GM23338 (cell line): Measurements from ENCODE around the gene RAP1GDS1. TPM values are rescaled to one million over a fixed set of nuclear protein-coding genes. Genes with fewer than 3 reads are reported as not detected.

ENCODE experiments used
- ATAC-seq: fragments of 200-7000 bp; cut with Tn5 transposase; 3 replicates; pipeline ENCODE4 v1.9.1; 2020
- DNase-seq: peaks from one replicate; pipeline ENCODE4 v3.0.0-alpha.2; 2015; ENCODE audit warnings: low spot score
- H2AFZ ChIP-seq: fragments of 200-600 bp; sonication (generic); 2 replicates; pipeline ENCODE4 v1.8.0; 2016; ENCODE audit warnings: antibody characterized with exemption, mild to moderate bottlenecking, moderate library complexity
- H3F3A ChIP-seq: fragments of 200-600 bp; sonication (generic); replicated peaks from 2 replicates; pipeline ENCODE4 v1.8.0; 2017; ENCODE audit warnings: antibody characterized with exemption, mixed run types, low read depth
- H3K27ac ChIP-seq: fragments of 200-600 bp; sonication (generic); 2 replicates; pipeline ENCODE4 v1.6.1; 2016; ENCODE audit warnings: low read depth
- H3K27me3 ChIP-seq: fragments of 200-600 bp; sonication (generic); 2 replicates; pipeline ENCODE4 v1.8.0; 2016; ENCODE audit warnings: mild to moderate bottlenecking, mixed run types, moderate library complexity; ENCODE audit not compliant: insufficient read depth
- H3K36me3 ChIP-seq: fragments of 200-600 bp; sonication (generic); 2 replicates; pipeline ENCODE4 v1.8.0; 2016; ENCODE audit warnings: mild to moderate bottlenecking; ENCODE audit not compliant: insufficient read depth
- H3K4me1 ChIP-seq: fragments of 200-600 bp; sonication (generic); 2 replicates; pipeline ENCODE4 v1.8.0; 2016; ENCODE audit warnings: mild to moderate bottlenecking, moderate library complexity; ENCODE audit not compliant: insufficient read depth
- H3K4me2 ChIP-seq: fragments of 200-600 bp; sonication (generic); 2 replicates; pipeline ENCODE4 v1.7.1; 2017; ENCODE audit warnings: mixed run types
- H3K4me3 ChIP-seq: fragments of 200-600 bp; sonication (generic); 2 replicates; pipeline ENCODE4 v1.6.1; 2016; ENCODE audit warnings: mixed run types
- H3K79me2 ChIP-seq: fragments of 200-600 bp; sonication (generic); replicated peaks from 2 replicates; pipeline ENCODE4 v1.8.0; 2017; ENCODE audit warnings: mild to moderate bottlenecking; ENCODE audit not compliant: insufficient read depth
- H3K9me2 ChIP-seq: fragments of 200-600 bp; sonication (generic); 2 replicates; pipeline ENCODE4 v1.8.0; 2017; ENCODE audit not compliant: insufficient read depth
- H4K20me1 ChIP-seq: fragments of 200-600 bp; sonication (generic); replicated peaks from 2 replicates; pipeline ENCODE4 v1.8.0; 2017; ENCODE audit warnings: mild to moderate bottlenecking; ENCODE audit not compliant: insufficient read depth
- H3K27ac Mint-ChIP-seq: 2 replicates; pipeline ENCODE4 v1.8.0; 2020; ENCODE audit warnings: inconsistent platforms, mild to moderate bottlenecking, moderate library complexity, mixed read lengths
- H3K27me3 Mint-ChIP-seq: 3 replicates; pipeline ENCODE4 v1.8.0; 2022; ENCODE audit warnings: low read depth, mild to moderate bottlenecking, moderate library complexity, mixed read lengths, inconsistent platforms; ENCODE audit not compliant: insufficient read depth, poor library complexity
- H3K36me3 Mint-ChIP-seq: 3 replicates; pipeline ENCODE4 v1.8.0; 2021; ENCODE audit warnings: low read depth, mild to moderate bottlenecking, inconsistent platforms, moderate library complexity, mixed read lengths
- H3K4me1 Mint-ChIP-seq: 3 replicates; pipeline ENCODE4 v1.8.0; 2020; ENCODE audit warnings: mild to moderate bottlenecking, inconsistent platforms, mixed read lengths
- H3K4me3 Mint-ChIP-seq: 3 replicates; pipeline ENCODE4 v1.8.0; 2021; ENCODE audit warnings: moderate library complexity, mild to moderate bottlenecking, inconsistent platforms, mixed read lengths
- H3K9me3 Mint-ChIP-seq: 3 replicates; pipeline ENCODE4 v1.8.0; 2020; ENCODE audit warnings: moderate library complexity, mild to moderate bottlenecking, inconsistent platforms, mixed read lengths
- CREB1 ChIP-seq: fragments of 250-450 bp; sonication (Bioruptor Pico); IDR thresholded peaks from 2 replicates; pipeline ENCODE4 v1.5.0; 2020; ENCODE audit warnings: low read depth, mild to moderate bottlenecking, moderate library complexity
- CTCF ChIP-seq, 2 experiments: fragments of 200-600 bp in 1 of 2; sonication (generic) in 1 of 2; conservative IDR thresholded peaks; 2 replicates each; pipeline versions ENCODE4 v1.5.1 to v1.6.1; 2016 to 2017; ENCODE audit warnings: antibody characterized with exemption in 2 of 2, low read depth in 2 of 2, mild to moderate bottlenecking in 2 of 2, moderate library complexity in 1 of 2
- ETS1 ChIP-seq: IDR thresholded peaks from 2 replicates; pipeline ENCODE4 v1.6.1; 2016; ENCODE audit warnings: antibody characterized with exemption
- EZH2 ChIP-seq: fragments of 200-600 bp; sonication (generic); IDR thresholded peaks from one replicate; pipeline ENCODE4 v1.8.0; 2017; ENCODE audit warnings: antibody characterized with exemption, mild to moderate bottlenecking, low read depth; ENCODE audit not compliant: unreplicated experiment
- EZH2phosphoT487 ChIP-seq: fragments of 200-600 bp; sonication (generic); IDR thresholded peaks from one replicate; pipeline ENCODE4 v1.8.1; 2018; ENCODE audit warnings: antibody characterized with exemption; ENCODE audit not compliant: unreplicated experiment
- JUNB ChIP-seq: IDR thresholded peaks from one replicate; pipeline ENCODE4 v1.6.1; 2016; ENCODE audit warnings: antibody characterized with exemption; ENCODE audit not compliant: unreplicated experiment
- NANOG ChIP-seq: IDR thresholded peaks from 2 replicates; pipeline ENCODE4 v1.6.1; 2016; ENCODE audit warnings: antibody characterized with exemption, borderline replicate concordance
- POLR2AphosphoS5 ChIP-seq: IDR thresholded peaks from 2 replicates; pipeline ENCODE4 v1.6.1; 2016; ENCODE audit warnings: antibody characterized with exemption, low read depth
- REST ChIP-seq: IDR thresholded peaks from one replicate; pipeline ENCODE4 v1.6.1; 2018; ENCODE audit warnings: antibody characterized with exemption; ENCODE audit not compliant: unreplicated experiment
- STAT1 ChIP-seq: IDR thresholded peaks from one replicate; pipeline ENCODE4 v1.6.1; 2016; ENCODE audit warnings: antibody characterized with exemption; ENCODE audit not compliant: unreplicated experiment
- ZNF114 ChIP-seq: fragments of 250-450 bp; sonication (Bioruptor Pico); IDR thresholded peaks from 2 replicates; pipeline ENCODE4 v1.5.0; 2020; ENCODE audit warnings: mild to moderate bottlenecking, moderate library complexity
- ZNF331 ChIP-seq: fragments of 250-450 bp; sonication (Bioruptor Pico); IDR thresholded peaks from 2 replicates; pipeline ENCODE4 v1.5.0; 2020; ENCODE audit warnings: low read depth, mild to moderate bottlenecking, moderate library complexity
- ZNF462 ChIP-seq: fragments of 250-450 bp; sonication (Bioruptor Pico); IDR thresholded peaks from 2 replicates; pipeline ENCODE4 v1.5.0; 2020; ENCODE audit warnings: mild to moderate bottlenecking, moderate library complexity
- polyA plus RNA-seq: library from polyadenylated mRNA; unstranded; fragments of >200 nt; fragmentation: Nextera tagmentation; extraction: Ambion mirVana; gene quantifications from 2 replicates; pipeline ENCODE4 v1.2.1, GENCODE V29; 2016
- total RNA-seq: library from RNA; depleted of rRNA; stranded (reverse); fragments of >200 nt; shearing (Covaris generic); gene quantifications from 2 replicates; pipeline ENCODE4 v1.2.3, GENCODE V29; 2014

The RAP1GDS1 gene
- total and polyA plus RNA-seq, 2 experiments from 2014 or later: 23.7 to 32.4 TPM

GRCh38 chr4:98490251-98490650 lies 229.1 kb downstream of the RAP1GDS1 start:
- peaks cover 36% of the 10 kb centered on the region for H3K4me1 Mint-ChIP-seq

More at GRCh38 chr4:98490251-98490650, 229.1 kb downstream of the RAP1GDS1 start:
- Mint-ChIP-seq H3K27me3 (peaks cover 2% of the 10 kb centered on the region), H3K9me3 (no peaks in the 10 kb centered on the region), H3K27ac (no peak overlapping the region), H3K4me3 (no peak overlapping the region), H3K36me3 (no peaks in the 10 kb centered on the region)
- H4K20me1 ChIP-seq: no peaks in the 10 kb centered on the region; the same call in 1 of the 2 replicates
- H3F3A ChIP-seq: no peaks in the 10 kb centered on the region
- no peak overlapping the region for H3K27ac ChIP-seq
- no peak for DNase-seq
- no peaks in the 10 kb centered on the region for H3K36me3 ChIP-seq
- ATAC-seq: no peak
- H3K79me2 ChIP-seq: no peaks in the 10 kb centered on the region
- H3K27me3 ChIP-seq: no peaks in the 10 kb centered on the region
- no peaks in the 10 kb centered on the region for H3K9me2 ChIP-seq
- peaks cover 22% of the 10 kb centered on the region for H3K4me1 ChIP-seq
- no peak overlapping the region for H3K4me3 ChIP-seq
- TF ChIP-seq ZNF331 (CRISPR knock-in tag) (no peak), EZH2 (no peak), JUNB (no peak), STAT1 (no peak), POLR2AphosphoS5 (no peak), EZH2phosphoT487 (no peak), ETS1 (no peak), ZNF462 (no peak), CREB1 (no peak), CTCF (conservative IDR thresholded peaks at IDR 0.05; ENCODE audit: low read depth in 2 of 2) (no peak), NANOG (no peak), ZNF114 (CRISPR knock-in tag) (no peak), REST (no peak)
- no peak overlapping the region for H3K4me2 ChIP-seq
- H2AFZ ChIP-seq: no peak overlapping the region
